22Rv1 (cell line): ENCODE measurements around the gene WBP1L.

Experiments used
- CTCF ChIP-seq: fragments of 450-650 bp; IDR thresholded peaks from 2 replicates; pipeline ENCODE4 v1.5.1; 2017; ENCODE audit warnings: mild to moderate bottlenecking
- ZFX ChIP-seq: fragments of 450-650 bp; IDR thresholded peaks from 2 replicates; pipeline ENCODE4 v1.6.1; 2017; ENCODE audit warnings: antibody characterized with exemption, borderline replicate concordance

GRCh38 chr10:102863660-102864059 is 119.9 kb downstream of the WBP1L start:
- TF ChIP-seq CTCF, result no peak
- TF ChIP-seq ZFX, result no peak
